ENCODE data around the gene RGS2.

GRCh38 chr1:192826791-192827546, 18.1 kb downstream of the RGS2 start:
- no peak for TF ChIP-seq CTCF (IDR thresholded peaks at IDR 0.05)
- no peak for TF ChIP-seq EZH2 (IDR thresholded peaks at IDR 0.05)
